ENCODE data around the gene GABRR3.

Gene GABRR3

DNA sequence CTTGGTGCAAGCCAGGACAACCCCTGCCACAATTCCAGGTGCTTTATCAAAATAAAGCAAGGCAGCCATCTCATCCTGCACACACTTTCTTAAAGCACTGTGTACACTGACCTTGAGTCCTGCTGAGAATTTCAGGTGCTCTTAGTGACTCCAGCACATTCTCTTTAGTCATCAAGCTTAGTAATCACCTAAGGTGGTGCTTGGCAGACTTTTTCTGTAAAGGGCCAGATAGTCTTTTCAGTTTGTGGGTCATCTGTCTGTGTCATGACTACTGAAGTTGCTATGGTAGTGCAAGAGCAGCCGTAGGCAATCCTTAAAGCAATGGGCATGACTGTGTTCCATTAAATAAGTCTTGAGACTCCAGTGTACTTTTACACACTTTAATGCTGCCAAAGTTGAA is 99.3 kb downstream of the GABRR3 start:
- TF ChIP-seq, protein P1, sequence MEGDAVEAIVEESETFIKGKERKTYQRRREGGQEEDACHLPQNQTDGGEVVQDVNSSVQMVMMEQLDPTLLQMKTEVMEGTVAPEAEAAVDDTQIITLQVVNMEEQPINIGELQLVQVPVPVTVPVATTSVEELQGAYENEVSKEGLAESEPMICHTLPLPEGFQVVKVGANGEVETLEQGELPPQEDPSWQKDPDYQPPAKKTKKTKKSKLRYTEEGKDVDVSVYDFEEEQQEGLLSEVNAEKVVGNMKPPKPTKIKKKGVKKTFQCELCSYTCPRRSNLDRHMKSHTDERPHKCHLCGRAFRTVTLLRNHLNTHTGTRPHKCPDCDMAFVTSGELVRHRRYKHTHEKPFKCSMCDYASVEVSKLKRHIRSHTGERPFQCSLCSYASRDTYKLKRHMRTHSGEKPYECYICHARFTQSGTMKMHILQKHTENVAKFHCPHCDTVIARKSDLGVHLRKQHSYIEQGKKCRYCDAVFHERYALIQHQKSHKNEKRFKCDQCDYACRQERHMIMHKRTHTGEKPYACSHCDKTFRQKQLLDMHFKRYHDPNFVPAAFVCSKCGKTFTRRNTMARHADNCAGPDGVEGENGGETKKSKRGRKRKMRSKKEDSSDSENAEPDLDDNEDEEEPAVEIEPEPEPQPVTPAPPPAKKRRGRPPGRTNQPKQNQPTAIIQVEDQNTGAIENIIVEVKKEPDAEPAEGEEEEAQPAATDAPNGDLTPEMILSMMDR (IDR thresholded peaks at IDR 0.05; ENCODE audit: low read depth, low read length, missing control alignments), result no peak

More for the DNA sequence above, 99.3 kb downstream of the GABRR3 start:
- no peak for DNase-seq (ENCODE audit: extremely low read depth, low read depth)
- H3K4me3 ChIP-seq (replicated peaks; ENCODE audit: low read depth, low read length), result no peak overlapping the region

Measured in HFF-Myc (cell line).